Measurements from ENCODE around the gene PARD3B. TPM values are rescaled to one million over a fixed set of nuclear protein-coding genes. Genes with fewer than 3 reads are reported as not detected.

Gene PARD3B
- total and polyA plus RNA-seq, 2 donors from 2014 or later = 5.3 to 29.6 TPM

DNA sequence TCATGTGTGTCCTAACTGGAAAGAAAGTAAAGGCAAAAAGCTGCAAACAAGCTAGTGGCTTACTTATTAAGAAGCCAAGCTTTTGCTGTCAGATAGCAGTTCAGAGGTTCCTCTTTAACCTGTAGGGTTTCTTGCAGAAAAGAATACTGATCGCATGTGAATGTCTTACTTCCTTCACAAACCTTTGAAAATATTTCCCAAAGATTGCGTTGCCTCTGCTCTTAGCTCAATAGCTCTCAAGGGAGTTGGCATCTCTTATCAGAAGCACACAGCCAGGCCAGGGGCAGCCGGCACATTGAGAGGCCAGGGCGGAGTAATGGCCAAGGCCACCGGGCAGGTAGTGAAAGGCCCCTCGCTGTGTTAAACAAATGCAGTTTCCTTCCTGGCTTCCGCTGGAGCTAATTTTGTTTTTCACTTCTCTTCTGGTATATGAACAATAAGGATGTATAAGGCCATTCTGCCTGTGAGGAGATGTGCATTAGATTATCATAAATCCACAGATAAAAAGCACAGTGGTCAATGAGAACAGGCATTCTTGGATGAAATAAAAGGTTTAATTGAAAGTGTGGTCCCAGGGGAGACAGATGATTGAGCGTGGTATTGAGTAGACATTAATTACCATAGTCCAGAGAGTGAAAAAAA, 594.7 kb downstream of the PARD3B start:
- no peaks in the 10 kb centered on the region for H3K4me1 ChIP-seq (ENCODE audit: control insufficient read depth in 2 of 3, insufficient read depth in 2 of 3, low read depth in 1 of 3, low read length in 3 of 3)
- peak overlapping the region in 2 of 3 donors; percentile 1 to 20 for H3K4me3 ChIP-seq (ENCODE audit: low read length in 3 of 3)
- no peak overlapping the region for H3K27ac ChIP-seq (ENCODE audit: low read depth in 2 of 2, low read length in 2 of 2)
- H3K27me3 ChIP-seq (ENCODE audit: control insufficient read depth, insufficient read depth, low read length) = no peaks in the 10 kb centered on the region
- no peak for FAIRE-seq
- H3K9ac ChIP-seq (ENCODE audit: low read length in 3 of 3) = no peak overlapping the region
- TF ChIP-seq, protein P1, sequence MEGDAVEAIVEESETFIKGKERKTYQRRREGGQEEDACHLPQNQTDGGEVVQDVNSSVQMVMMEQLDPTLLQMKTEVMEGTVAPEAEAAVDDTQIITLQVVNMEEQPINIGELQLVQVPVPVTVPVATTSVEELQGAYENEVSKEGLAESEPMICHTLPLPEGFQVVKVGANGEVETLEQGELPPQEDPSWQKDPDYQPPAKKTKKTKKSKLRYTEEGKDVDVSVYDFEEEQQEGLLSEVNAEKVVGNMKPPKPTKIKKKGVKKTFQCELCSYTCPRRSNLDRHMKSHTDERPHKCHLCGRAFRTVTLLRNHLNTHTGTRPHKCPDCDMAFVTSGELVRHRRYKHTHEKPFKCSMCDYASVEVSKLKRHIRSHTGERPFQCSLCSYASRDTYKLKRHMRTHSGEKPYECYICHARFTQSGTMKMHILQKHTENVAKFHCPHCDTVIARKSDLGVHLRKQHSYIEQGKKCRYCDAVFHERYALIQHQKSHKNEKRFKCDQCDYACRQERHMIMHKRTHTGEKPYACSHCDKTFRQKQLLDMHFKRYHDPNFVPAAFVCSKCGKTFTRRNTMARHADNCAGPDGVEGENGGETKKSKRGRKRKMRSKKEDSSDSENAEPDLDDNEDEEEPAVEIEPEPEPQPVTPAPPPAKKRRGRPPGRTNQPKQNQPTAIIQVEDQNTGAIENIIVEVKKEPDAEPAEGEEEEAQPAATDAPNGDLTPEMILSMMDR (IDR thresholded peaks at IDR 0.05; ENCODE audit: borderline replicate concordance, extremely low read depth, insufficient read depth) = no peak
- peak in 4 of 5 donors; percentile 23 to 55 (median 34) for DNase-seq
- intact Hi-C loops (cut with DNase I) = no loop called here
- no peaks in the 10 kb centered on the region for H3K9me3 ChIP-seq (ENCODE audit: control insufficient read depth in 2 of 3, insufficient read depth in 1 of 3, low read length in 3 of 3)
- no peaks in the 10 kb centered on the region for H3K36me3 ChIP-seq (ENCODE audit: control insufficient read depth in 2 of 3, insufficient read depth in 3 of 3, low read length in 3 of 3)

DNA sequence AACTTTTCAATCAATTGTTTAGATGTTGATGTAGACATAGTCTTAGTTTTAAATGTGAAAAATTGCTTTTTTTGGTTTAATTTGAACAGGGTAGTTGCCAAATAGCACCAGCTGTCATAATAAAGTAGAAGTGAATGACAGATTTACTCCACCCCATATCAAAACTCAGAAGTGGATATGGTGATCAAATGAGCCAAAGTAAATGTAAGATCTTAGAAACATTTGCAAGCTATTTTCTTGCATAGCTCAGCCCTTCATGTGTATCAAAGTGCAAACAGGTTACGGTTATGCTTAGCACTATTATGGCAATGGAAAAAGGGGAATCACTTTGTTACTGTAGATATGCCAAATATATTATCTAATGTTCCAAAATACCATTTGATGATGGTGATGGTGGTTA, 596.1 kb downstream of the PARD3B start:
- intact Hi-C loops (cut with DNase I) = no loop called here
- H3K36me3 ChIP-seq (ENCODE audit: control insufficient read depth in 2 of 3, insufficient read depth in 3 of 3, low read length in 3 of 3) = no peaks in the 10 kb centered on the region
- H3K27me3 ChIP-seq (ENCODE audit: control insufficient read depth, insufficient read depth, low read length) = no peaks in the 10 kb centered on the region
- no peaks in the 10 kb centered on the region for H3K4me1 ChIP-seq (ENCODE audit: control insufficient read depth in 2 of 3, insufficient read depth in 2 of 3, low read depth in 1 of 3, low read length in 3 of 3)
- TF ChIP-seq, protein P1 (IDR thresholded peaks at IDR 0.05; ENCODE audit: borderline replicate concordance, extremely low read depth, insufficient read depth) = no peak
- H3K9me3 ChIP-seq (ENCODE audit: control insufficient read depth in 2 of 3, insufficient read depth in 1 of 3, low read length in 3 of 3) = no peaks in the 10 kb centered on the region
- DNase-seq = no peak
- no peak overlapping the region for H3K9ac ChIP-seq (ENCODE audit: low read length in 3 of 3)
- no peak for FAIRE-seq
- H3K4me3 ChIP-seq (ENCODE audit: low read length in 3 of 3) = no peak overlapping the region
- no peak overlapping the region for H3K27ac ChIP-seq (ENCODE audit: low read depth in 2 of 2, low read length in 2 of 2)

DNA sequence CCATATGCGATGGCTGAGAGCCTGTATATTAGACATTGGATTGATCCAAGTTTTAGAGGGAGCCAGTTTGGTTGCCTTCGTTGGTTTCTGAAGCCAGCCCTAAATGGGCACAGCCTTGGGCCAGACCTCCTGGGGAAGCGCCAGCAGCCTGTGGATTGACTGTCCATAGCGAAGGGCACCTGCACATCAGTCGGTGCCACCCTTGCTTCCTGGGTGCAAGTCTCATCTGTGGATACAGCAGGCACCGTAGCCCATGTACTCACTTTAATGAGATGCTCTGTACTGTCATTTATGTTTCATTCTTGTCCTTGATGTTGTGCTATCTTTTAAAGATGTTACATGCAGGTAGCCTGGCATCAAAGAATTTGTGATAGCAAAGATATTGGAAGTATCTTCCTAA, 600.6 kb downstream of the PARD3B start:
- no peak overlapping the region for H3K27ac ChIP-seq (ENCODE audit: low read depth in 2 of 2, low read length in 2 of 2)
- no peak for FAIRE-seq
- H3K9me3 ChIP-seq (ENCODE audit: control insufficient read depth in 2 of 3, insufficient read depth in 1 of 3, low read length in 3 of 3) = no peaks in the 10 kb centered on the region
- H3K4me1 ChIP-seq (ENCODE audit: control insufficient read depth in 2 of 3, insufficient read depth in 2 of 3, low read depth in 1 of 3, low read length in 3 of 3) = no peaks in the 10 kb centered on the region
- no peak for DNase-seq
- no peaks in the 10 kb centered on the region for H3K27me3 ChIP-seq (ENCODE audit: control insufficient read depth, insufficient read depth, low read length)
- H3K4me3 ChIP-seq (ENCODE audit: low read length in 3 of 3) = no peak overlapping the region
- no peaks in the 10 kb centered on the region for H3K36me3 ChIP-seq (ENCODE audit: control insufficient read depth in 2 of 3, insufficient read depth in 3 of 3, low read length in 3 of 3)
- no peak overlapping the region for H3K9ac ChIP-seq (ENCODE audit: low read length in 3 of 3)
- intact Hi-C loops (cut with DNase I) = no loop called here
- TF ChIP-seq, protein P1 (IDR thresholded peaks at IDR 0.05; ENCODE audit: borderline replicate concordance, extremely low read depth, insufficient read depth) = no peak

DNA sequence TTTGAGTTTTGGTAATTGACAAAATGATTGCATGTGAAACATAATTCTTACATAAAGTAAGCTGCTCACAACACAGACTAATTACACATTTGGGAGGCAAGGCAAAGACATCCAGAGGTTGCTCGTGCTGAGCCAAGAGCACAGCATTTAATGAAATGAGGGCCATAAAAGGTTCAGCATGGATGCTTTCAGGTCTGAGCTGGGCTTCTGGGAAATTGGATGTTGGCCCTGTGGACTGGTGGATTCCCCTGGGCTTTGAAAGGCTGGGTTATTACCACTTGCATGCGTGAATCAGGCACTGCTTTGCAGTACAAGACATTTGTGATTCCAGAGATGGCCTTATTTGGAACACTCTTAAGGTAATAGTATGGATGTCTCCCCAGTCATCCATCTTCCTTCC, 603.5 kb downstream of the PARD3B start:
- FAIRE-seq = no peak
- no peak overlapping the region for H3K27ac ChIP-seq (ENCODE audit: low read depth in 2 of 2, low read length in 2 of 2)
- no peaks in the 10 kb centered on the region for H3K4me1 ChIP-seq (ENCODE audit: control insufficient read depth in 2 of 3, insufficient read depth in 2 of 3, low read depth in 1 of 3, low read length in 3 of 3)
- no peak overlapping the region for H3K9ac ChIP-seq (ENCODE audit: low read length in 3 of 3)
- peak in 3 of 5 donors; percentile 23 to 44 (median 27) for DNase-seq
- H3K36me3 ChIP-seq (ENCODE audit: control insufficient read depth in 2 of 3, insufficient read depth in 3 of 3, low read length in 3 of 3) = no peaks in the 10 kb centered on the region
- TF ChIP-seq, protein P1 (IDR thresholded peaks at IDR 0.05; ENCODE audit: borderline replicate concordance, extremely low read depth, insufficient read depth) = no peak
- H3K27me3 ChIP-seq (ENCODE audit: control insufficient read depth, insufficient read depth, low read length) = no peaks in the 10 kb centered on the region
- intact Hi-C loops (cut with DNase I) = no loop called here
- H3K4me3 ChIP-seq (ENCODE audit: low read length in 3 of 3) = no peak overlapping the region
- no peaks in the 10 kb centered on the region for H3K9me3 ChIP-seq (ENCODE audit: control insufficient read depth in 2 of 3, insufficient read depth in 1 of 3, low read length in 3 of 3)
